Measurements from ENCODE around the gene PAEP.

DNA sequence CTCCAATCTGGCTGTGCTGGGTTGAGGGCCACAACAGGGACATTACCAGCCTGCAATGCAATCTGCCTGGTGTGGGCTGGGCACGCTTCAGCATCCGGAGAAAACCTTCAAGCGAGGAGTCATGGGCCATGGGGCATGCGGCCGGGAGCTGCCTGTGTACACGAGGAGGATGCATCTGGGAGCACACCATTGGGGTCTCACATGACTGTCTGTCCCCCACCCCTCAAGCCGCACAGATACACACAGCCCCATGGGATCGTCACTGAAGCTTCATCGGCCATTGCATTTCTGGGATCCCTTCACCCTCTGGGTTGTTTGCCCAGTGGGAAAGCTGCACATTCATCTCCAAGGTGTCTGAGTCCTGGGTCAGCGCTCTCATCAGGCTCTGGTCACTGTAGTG is 30.5 kb upstream of the PAEP start:
- TF ChIP-seq, protein P1, sequence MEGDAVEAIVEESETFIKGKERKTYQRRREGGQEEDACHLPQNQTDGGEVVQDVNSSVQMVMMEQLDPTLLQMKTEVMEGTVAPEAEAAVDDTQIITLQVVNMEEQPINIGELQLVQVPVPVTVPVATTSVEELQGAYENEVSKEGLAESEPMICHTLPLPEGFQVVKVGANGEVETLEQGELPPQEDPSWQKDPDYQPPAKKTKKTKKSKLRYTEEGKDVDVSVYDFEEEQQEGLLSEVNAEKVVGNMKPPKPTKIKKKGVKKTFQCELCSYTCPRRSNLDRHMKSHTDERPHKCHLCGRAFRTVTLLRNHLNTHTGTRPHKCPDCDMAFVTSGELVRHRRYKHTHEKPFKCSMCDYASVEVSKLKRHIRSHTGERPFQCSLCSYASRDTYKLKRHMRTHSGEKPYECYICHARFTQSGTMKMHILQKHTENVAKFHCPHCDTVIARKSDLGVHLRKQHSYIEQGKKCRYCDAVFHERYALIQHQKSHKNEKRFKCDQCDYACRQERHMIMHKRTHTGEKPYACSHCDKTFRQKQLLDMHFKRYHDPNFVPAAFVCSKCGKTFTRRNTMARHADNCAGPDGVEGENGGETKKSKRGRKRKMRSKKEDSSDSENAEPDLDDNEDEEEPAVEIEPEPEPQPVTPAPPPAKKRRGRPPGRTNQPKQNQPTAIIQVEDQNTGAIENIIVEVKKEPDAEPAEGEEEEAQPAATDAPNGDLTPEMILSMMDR (conservative IDR thresholded peaks at IDR 0.05 in 1 of 2, IDR thresholded peaks at IDR 0.05 in 1 of 2; ENCODE audit: extremely low read depth in 1 of 2, insufficient read depth in 1 of 2, low read depth in 1 of 2, low read length in 2 of 2) = no peak
- no peak for TF ChIP-seq EZH2 (IDR thresholded peaks at IDR 0.05; ENCODE audit: borderline replicate concordance, low read length)

All from mammary epithelial cell (primary cell).